Medulla oblongata (tissue), 1 donor: ENCODE data around the gene TRIM52.
"Not testable (repeated sequence)": the region's sequence is repeated elsewhere in the genome, so short reads cannot be mapped to it uniquely, and the experiment has no call there.

Experiments used
- DNase-seq: peaks from one replicate; pipeline ENCODE4 v3.0.0-alpha.2; 2015; ENCODE audit errors: extremely low spot score

The TRIM52 gene

DNA sequence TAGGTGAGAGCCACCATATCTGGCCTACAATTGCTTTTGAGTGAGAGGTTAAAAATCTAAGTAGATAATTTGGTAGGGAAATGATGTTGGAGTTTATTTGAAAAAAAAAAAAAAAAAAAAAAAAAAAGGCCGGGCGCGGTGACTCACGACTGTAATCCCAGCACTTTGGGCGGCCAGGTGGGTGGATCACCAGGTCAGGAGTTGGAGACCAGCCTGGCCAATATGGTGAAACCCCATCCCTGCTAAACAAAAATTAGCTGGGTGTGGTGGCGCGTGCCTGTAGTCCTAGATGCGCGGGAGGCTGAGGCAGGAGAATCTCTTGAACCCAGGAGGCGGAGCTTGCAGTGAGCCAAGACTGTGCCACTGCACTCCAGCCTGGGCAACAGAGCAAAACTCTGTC lies 46.7 kb downstream of the TRIM52 start:
- not testable (repeated sequence) for DNase-seq

DNA sequence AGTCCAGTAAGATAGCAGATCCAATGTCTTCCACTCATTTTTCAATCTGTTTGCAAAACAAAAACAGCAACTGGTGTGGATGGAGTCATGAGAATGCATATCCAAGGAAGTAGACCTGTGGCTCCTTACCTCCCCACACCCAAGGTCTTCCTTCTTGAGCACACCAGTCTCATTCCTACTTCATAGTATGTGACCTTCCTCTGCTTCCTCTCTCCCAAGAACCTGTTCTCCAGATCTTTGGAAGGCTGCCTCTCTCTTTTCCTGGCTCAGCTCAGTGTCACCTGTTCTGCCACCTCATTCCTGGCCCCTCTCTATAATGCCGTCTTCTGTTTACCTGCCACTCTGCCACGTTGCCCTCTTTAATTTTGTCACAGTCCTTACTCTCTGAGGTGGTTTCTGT lies 48.0 kb downstream of the TRIM52 start:
- DNase-seq = no peak

DNA sequence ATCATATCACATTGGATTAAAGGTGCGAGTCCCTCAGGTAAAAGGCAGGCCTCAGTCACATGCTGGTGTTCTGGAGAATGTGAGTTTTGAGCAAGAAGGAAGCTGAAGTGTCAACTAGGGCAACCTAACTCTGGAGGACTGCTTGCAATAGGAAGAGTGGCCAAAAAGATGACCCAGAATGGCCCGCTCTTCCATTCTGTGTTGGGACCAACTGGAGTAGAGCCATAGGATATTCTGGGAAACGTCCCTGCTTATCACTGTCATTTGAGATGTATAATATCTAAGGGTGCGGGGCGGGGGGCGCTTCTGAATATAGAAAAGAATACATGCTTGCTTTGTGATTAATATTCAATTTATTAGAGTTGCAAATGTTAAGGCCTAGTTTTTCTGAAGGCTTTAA lies 48.9 kb downstream of the TRIM52 start:
- no peak for DNase-seq

DNA sequence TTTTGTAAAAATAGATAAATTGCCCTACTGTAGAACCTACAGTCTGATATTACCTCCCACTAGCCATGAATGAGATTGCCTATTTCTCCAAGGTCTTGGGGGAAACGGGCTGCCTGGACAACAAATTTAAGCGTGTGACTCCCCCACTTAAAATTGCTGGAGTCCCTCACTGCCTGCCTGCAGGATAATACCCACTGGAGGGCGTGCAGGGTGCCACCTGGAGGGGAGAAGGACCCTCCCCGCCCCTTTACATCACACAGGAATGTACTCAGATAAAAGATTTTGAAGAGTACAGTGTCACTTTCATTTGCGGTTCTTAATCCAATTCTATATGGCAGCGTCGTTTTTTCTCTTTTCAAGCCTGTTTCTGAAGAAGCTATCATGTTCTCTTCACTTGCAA lies 49.7 kb downstream of the TRIM52 start:
- no peak for DNase-seq

DNA sequence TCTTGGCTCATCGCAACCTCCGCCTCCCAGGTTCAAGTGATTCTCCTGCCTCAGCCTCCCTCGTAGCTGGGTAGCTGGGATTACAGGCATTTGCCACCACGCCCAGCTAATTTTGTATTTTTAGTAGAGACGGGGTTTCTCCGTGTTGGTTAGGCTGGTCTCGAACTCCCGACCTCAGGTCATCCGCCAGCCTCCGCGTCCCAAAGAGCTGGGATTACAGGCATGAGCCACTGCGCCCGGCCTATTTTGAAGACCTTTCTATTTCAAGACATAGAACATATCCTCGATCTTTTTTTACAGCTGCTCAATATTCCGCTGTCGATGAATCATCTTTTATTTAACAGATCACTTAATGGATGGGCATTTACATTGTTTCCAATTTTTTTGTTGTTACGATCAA lies 50.2 kb downstream of the TRIM52 start:
- not testable (repeated sequence) for DNase-seq

DNA sequence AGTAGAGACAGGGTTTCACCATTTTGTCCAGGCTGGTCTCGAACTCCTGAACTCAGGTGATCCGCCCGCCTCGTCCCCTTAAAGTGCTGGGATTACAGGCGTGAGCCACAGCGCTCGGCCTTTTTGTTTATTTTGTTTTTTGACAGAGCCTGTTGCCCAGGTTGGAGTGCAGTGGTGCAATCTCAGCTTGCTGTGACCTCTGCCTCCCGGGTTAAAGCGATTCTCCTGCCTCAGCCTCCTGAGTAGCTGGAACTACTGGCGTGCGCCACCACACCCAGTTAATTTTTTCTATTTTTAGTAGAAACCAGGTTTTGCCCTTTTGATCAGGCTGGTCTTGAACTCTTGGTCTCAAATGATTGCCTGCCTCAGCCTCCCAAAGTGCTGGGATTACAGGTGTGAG lies 50.8 kb downstream of the TRIM52 start:
- DNase-seq = not testable (repeated sequence)

DNA sequence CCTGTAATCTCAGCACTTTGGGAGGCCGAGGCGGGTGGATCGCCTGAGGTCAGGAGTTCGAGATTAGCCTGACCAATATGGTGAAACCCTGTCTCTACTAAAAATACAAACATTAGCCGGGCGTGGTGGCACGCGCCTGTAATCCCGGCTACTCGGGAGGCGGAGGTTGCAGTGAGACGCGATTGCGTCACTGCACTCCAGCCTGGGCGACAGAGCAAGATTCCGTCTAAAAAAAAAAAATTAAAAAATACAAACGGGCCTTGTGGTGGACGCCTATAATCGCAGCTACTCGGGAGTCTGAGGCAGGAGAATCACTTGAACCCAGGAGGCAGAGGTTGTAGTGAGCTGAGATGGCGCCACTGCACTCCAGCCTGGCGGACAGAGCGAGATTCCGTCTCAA lies 51.9 kb downstream of the TRIM52 start:
- DNase-seq = not testable (repeated sequence)

DNA sequence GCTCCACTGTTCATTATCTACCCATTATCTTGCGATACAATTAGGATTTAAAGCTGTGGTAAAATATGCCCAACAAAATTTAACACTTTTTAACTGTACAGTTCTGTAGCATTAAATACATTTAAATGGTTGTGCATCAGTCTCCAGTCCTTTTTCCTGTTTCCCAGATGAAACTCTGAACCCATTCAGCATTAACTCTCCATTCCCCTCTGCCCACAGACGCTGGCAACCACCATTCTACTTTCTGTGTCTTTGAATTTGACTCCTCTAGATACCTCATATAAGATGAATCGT lies 53.0 kb downstream of the TRIM52 start:
- no peak for DNase-seq

DNA sequence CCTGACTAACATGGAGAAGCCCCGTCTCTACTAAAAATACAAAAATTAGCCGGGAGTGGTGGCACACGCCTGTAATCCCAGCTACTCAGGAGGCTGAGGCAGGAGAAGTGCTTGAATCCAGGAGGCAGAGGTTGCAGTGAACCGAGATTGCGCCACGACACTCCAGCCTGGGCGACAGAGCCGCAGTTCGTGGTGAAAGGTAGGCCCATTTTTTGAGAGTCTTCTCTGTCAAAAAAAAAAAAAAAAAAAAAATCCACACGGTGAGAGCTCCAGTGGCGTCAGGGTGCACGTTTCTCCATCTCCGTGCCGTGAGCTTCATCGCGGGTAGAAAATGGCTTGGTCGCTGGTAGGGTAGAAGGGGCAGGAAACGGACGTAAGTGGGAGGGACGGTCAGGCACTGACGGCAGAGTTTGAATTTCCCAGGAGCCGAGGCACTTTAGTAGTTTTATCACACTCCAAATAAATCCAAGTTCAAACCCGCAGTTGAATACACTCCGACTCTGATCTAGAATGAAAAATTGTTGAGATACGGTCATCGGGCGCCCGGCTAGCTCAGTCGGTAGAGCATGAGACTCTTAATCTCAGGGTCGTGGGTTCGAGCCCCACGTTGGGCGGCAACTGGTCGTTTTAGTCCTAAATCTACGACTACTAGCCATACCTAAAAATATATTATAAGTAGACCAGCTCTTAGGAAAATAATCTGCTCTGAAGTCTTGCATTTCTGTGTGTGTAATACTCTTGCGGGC lies 53.6 kb downstream of the TRIM52 start:
- DNase-seq = peak; percentile 77

DNA sequence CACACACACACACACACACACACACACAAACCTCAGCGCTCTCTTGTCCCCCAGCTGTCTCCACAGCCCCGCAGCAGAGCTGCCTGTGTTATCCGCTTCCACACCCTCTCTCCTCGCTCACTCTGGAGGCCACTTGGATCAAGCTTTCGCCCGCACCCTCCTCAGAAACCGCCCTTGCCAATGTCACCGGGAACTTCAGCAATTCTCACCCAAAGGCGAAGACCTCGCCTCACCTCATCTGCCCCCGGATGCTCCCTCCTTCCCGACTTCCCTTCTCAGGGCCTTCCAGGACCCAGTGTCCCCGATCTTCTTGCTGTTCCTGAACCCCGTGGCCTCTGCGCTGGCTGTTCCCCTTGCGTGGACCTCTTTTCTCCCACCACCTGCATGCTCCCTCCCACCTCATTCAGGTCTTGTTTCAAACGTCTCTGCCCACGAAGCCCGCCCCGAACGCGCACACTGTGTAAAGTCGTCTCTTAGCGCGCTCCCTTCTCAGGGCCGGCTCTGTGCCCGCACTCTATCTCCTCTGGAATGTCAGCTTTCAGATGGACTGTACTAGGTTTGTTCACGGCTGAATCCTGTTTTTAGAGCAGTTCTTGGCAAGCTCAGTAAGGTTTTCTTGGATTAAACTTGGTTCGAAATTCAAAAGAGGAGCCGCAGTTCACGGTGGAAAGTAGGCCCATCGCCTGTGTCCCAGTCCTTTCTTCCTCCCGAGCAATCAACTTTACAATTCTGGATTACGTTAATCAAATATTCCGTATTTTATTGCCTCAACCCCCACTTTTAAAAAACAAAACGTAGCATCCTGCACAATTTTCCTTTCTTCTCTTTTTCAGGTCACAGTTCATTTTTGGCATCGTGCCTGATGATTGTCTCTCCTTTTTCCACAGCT lies 54.9 kb downstream of the TRIM52 start:
- no peak for DNase-seq
